HEK293 (cell line): ENCODE results near the gene FAM210A.

Source experiments
- CTCF ChIA-PET: fragments of 350-600 bp; formaldehyde crosslinking; extraction: SDS; loops from one replicate; lab custom pipeline; 2021; ENCODE audit warnings: antibody characterized with exemption; lab: Yijun Ruan, JAX
- POLR2A ChIA-PET: fragments of 300-600 bp; formaldehyde crosslinking; extraction: SDS; loops from one replicate; lab custom pipeline; 2020; ENCODE audit warnings: antibody characterized with exemption, inconsistent platforms; lab: Yijun Ruan, JAX
- H3K27ac ChIP-seq: fragments of 200-500 bp; sonication (Bioruptor generic); 2 replicates; pipeline ENCODE4 v1.5.1; 2014; ENCODE audit warnings: low read depth, low read length, control low read depth, inconsistent platforms; ENCODE audit errors: extremely low read depth
- H3K36me3 ChIP-seq, 2 experiments: fragments of 200-500 bp in 1 of 2; sonication (Bioruptor generic) in 1 of 2; 1 replicate in 1 of 2; 2 replicates in 1 of 2; pipeline ENCODE4 v1.5.1; 2014 to 2017; ENCODE audit warnings: inconsistent platforms in 2 of 2, low read length in 2 of 2; ENCODE audit not compliant: control insufficient read depth in 2 of 2, insufficient read depth in 1 of 2
- H3K4me1 ChIP-seq: fragments of 200-500 bp; sonication (Bioruptor generic); 2 replicates; pipeline ENCODE4 v1.5.1; 2014; ENCODE audit warnings: mild to moderate bottlenecking, low read length, inconsistent platforms; ENCODE audit not compliant: control insufficient read depth, insufficient read depth
- H3K4me3 ChIP-seq: 2 replicates; pipeline ENCODE4 v1.5.1; 2011; ENCODE audit warnings: low read depth, mild to moderate bottlenecking, control low read depth, low read length, moderate library complexity
- H3K9me3 ChIP-seq: fragments of 200-500 bp; sonication (Bioruptor generic); 2 replicates; pipeline ENCODE4 v1.5.1; 2014; ENCODE audit warnings: low read depth, low read length, inconsistent platforms; ENCODE audit not compliant: control insufficient read depth, insufficient read depth
- HOXC10 ChIP-seq: sonication (generic); formaldehyde crosslinking; IDR thresholded peaks from 2 replicates; pipeline ENCODE4 v1.8.1; 2023; ENCODE audit warnings: mild to moderate bottlenecking, missing genetic modification reagents
- KLF16 ChIP-seq: fragments of 450-650 bp; formaldehyde crosslinking; IDR thresholded peaks from 2 replicates; pipeline ENCODE4 v1.5.1; 2017; ENCODE audit warnings: missing biosample characterization, missing genetic modification characterization
- PBX3 ChIP-seq: sonication (generic); formaldehyde crosslinking; IDR thresholded peaks from 2 replicates; pipeline ENCODE4 v1.8.1; 2022; ENCODE audit warnings: mild to moderate bottlenecking, moderate library complexity, missing genetic modification reagents
- TSHZ1 ChIP-seq: fragments of 450-650 bp; formaldehyde crosslinking; IDR thresholded peaks from 2 replicates; pipeline ENCODE4 v1.5.1; 2016; ENCODE audit warnings: missing biosample characterization, missing genetic modification characterization, borderline replicate concordance
- YY2 ChIP-seq: fragments of 450-650 bp; formaldehyde crosslinking; IDR thresholded peaks from 2 replicates; pipeline ENCODE4 v1.5.1; 2016; ENCODE audit warnings: missing biosample characterization, missing genetic modification characterization
- ZBTB17 ChIP-seq: fragments of 450-650 bp; formaldehyde crosslinking; IDR thresholded peaks from 2 replicates; pipeline ENCODE4 v1.5.1; 2016; ENCODE audit warnings: missing biosample characterization, missing genetic modification characterization
- ZBTB21 ChIP-seq: fragments of 450-650 bp; formaldehyde crosslinking; IDR thresholded peaks from 2 replicates; pipeline ENCODE4 v1.5.1; 2017; ENCODE audit warnings: missing biosample characterization, missing genetic modification characterization
- ZNF121 ChIP-seq: fragments of 450-650 bp; formaldehyde crosslinking; IDR thresholded peaks from 2 replicates; pipeline ENCODE4 v1.5.1; 2016; ENCODE audit warnings: missing biosample characterization, missing genetic modification characterization
- ZNF140 ChIP-seq: fragments of 450-650 bp; formaldehyde crosslinking; IDR thresholded peaks from 2 replicates; pipeline ENCODE4 v1.5.1; 2016; ENCODE audit warnings: missing biosample characterization, missing genetic modification characterization
- ZNF148 ChIP-seq: fragments of 450-650 bp; formaldehyde crosslinking; IDR thresholded peaks from 2 replicates; pipeline ENCODE4 v1.5.0; 2017; ENCODE audit warnings: missing biosample characterization, missing genetic modification characterization, borderline replicate concordance
- ZNF19 ChIP-seq: fragments of 450-650 bp; formaldehyde crosslinking; IDR thresholded peaks from 2 replicates; pipeline ENCODE4; 2016; ENCODE audit warnings: missing biosample characterization, missing genetic modification characterization, low read depth
- ZNF23 ChIP-seq: fragments of 450-650 bp; formaldehyde crosslinking; IDR thresholded peaks from 2 replicates; pipeline ENCODE4 v1.5.1; 2016; ENCODE audit warnings: missing biosample characterization, missing genetic modification characterization, borderline replicate concordance
- ZNF404 ChIP-seq: fragments of 450-650 bp; formaldehyde crosslinking; IDR thresholded peaks from 2 replicates; pipeline ENCODE4 v1.5.1; 2017; ENCODE audit warnings: missing biosample characterization, missing genetic modification characterization
- ZNF555 ChIP-seq: fragments of 450-650 bp; formaldehyde crosslinking; conservative IDR thresholded peaks from 2 replicates; pipeline ENCODE4 v1.5.1; 2017; ENCODE audit warnings: missing biosample characterization, mild to moderate bottlenecking, missing genetic modification characterization, inconsistent platforms
- ZNF660 ChIP-seq: fragments of 450-650 bp; IDR thresholded peaks from 2 replicates; pipeline ENCODE4 v1.5.1; 2018; ENCODE audit warnings: missing biosample characterization, mild to moderate bottlenecking, missing genetic modification characterization
- ZNF670 ChIP-seq: fragments of 450-650 bp; formaldehyde crosslinking; IDR thresholded peaks from 2 replicates; pipeline ENCODE4 v1.5.1; 2016; ENCODE audit warnings: missing biosample characterization, missing genetic modification characterization, low read depth
- ZNF768 ChIP-seq: fragments of 450-650 bp; formaldehyde crosslinking; IDR thresholded peaks from 2 replicates; pipeline ENCODE4 v1.5.1; 2018; ENCODE audit warnings: missing biosample characterization, mild to moderate bottlenecking, missing genetic modification characterization
- ZNF792 ChIP-seq: fragments of 450-650 bp; formaldehyde crosslinking; IDR thresholded peaks from 2 replicates; pipeline ENCODE4 v1.5.1; 2016; ENCODE audit warnings: missing biosample characterization, missing genetic modification characterization
- ZNF837 ChIP-seq: fragments of 450-650 bp; formaldehyde crosslinking; IDR thresholded peaks from 2 replicates; pipeline ENCODE4 v1.5.1; 2016; ENCODE audit warnings: missing biosample characterization, missing genetic modification characterization
- TF ChIP-seq, protein P1 (sequence below): fragments of 450-650 bp; formaldehyde crosslinking; IDR thresholded peaks from 2 replicates; pipeline ENCODE4 v1.5.1; 2016; ENCODE audit warnings: missing biosample characterization, missing genetic modification characterization

FAM210A gene

DNA sequence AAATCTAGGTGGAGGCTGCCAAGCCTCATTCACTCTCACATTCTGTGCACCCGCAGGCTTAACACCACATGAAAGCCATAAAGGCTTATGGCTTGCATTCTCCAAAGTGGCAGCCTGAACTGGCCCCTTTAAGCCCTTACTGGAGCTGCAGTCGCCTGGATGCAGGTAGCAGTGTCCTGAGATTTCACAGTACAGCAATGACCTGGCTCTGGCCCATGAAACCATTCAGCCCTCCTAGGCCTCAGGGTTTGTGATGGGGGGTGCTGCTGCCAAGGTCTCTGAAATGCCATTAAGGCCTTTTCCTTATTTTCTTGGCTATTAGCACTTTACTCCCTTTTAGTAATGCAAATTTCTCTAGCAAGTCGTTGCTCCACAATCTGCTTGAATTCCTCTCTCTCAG is 48.7 kb upstream of the FAM210A start (continued):
- no peak for TF ChIP-seq TSHZ1
- TF ChIP-seq YY2 (tag by site-specific recombination) = no peak
- TF ChIP-seq PBX3 (CRISPR knock-in tag) = no peak
- TF ChIP-seq ZNF660 (tag by site-specific recombination) = no peak
- no peak for TF ChIP-seq ZNF837 (tag by site-specific recombination)
- TF ChIP-seq ZNF19 = no peak
- TF ChIP-seq, all 188 proteins: peak for 0

- TF ChIP-seq, protein P1, sequence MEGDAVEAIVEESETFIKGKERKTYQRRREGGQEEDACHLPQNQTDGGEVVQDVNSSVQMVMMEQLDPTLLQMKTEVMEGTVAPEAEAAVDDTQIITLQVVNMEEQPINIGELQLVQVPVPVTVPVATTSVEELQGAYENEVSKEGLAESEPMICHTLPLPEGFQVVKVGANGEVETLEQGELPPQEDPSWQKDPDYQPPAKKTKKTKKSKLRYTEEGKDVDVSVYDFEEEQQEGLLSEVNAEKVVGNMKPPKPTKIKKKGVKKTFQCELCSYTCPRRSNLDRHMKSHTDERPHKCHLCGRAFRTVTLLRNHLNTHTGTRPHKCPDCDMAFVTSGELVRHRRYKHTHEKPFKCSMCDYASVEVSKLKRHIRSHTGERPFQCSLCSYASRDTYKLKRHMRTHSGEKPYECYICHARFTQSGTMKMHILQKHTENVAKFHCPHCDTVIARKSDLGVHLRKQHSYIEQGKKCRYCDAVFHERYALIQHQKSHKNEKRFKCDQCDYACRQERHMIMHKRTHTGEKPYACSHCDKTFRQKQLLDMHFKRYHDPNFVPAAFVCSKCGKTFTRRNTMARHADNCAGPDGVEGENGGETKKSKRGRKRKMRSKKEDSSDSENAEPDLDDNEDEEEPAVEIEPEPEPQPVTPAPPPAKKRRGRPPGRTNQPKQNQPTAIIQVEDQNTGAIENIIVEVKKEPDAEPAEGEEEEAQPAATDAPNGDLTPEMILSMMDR = no peak
- no peak for TF ChIP-seq ZNF23 (tag by site-specific recombination)
- no peak for TF ChIP-seq ZBTB21
- no peak for TF ChIP-seq ZNF121
- no peak for TF ChIP-seq ZNF792 (tag by site-specific recombination)
- TF ChIP-seq ZNF768 = no peak
- POLR2A ChIA-PET = interaction anchor here (0.6 kb wide), 1 partner anchor 13 kb away, joined by 5 read pairs; no protein-coding TSS in a partner anchor
Observed at GRCh38 chr18:13762690-13763439, 36.5 kb upstream of the FAM210A start.

GRCh38 chr18:13760047-13760446 is 33.7 kb upstream of the FAM210A start:
- Histone ChIP-seq H3K36me3 (peaks cover 8 to 35% of the 10 kb centered on the region in 2 experiments; a peak in 2 of 3 replicates), H3K4me3 (no peak overlapping the region), H3K27ac (no peak overlapping the region), H3K4me1 (no peaks in the 10 kb centered on the region), H3K9me3 (no peaks in the 10 kb centered on the region)
- ChIA-PET CTCF (interaction anchor here (0.6 kb wide), 1 partner anchor 1101 kb away, joined by 3 read pairs; no protein-coding TSS in a partner anchor), POLR2A (no interaction called here)
- TF ChIP-seq ZNF140 (tag by site-specific recombination) (no peak), ZNF404 (tag by site-specific recombination) (no peak), ZNF670 (tag by site-specific recombination) (no peak), ZNF148 (tag by site-specific recombination) (no peak), HOXC10 (CRISPR knock-in tag) (no peak), ZBTB17 (tag by site-specific recombination) (no peak), KLF16 (no peak), ZNF555 (tag by site-specific recombination) (no peak)

More at GRCh38 chr18:13762690-13763439, 36.5 kb upstream of the FAM210A start:
- Histone ChIP-seq H3K36me3 (peaks cover 0 to 14% of the 10 kb centered on the region in 2 experiments; a peak in 1 of 3 replicates), H3K27ac (no peak overlapping the region), H3K9me3 (no peaks in the 10 kb centered on the region), H3K4me1 (no peaks in the 10 kb centered on the region), H3K4me3 (no peak overlapping the region)
- CTCF ChIA-PET = interaction anchor here (0.5 to 1.3 kb wide), 3 partner anchors 34 to 324 kb away, joined by 3 read pairs; no protein-coding TSS in a partner anchor
